Nephron (organoid): ENCODE data around the gene FAM3B.

ENCODE experiments used
- H3K27ac Mint-ChIP-seq, 3 experiments: 2 replicates each; pipeline ENCODE4 v1.8.0; 2020; ENCODE audit warnings: mixed read lengths in 3 of 3, mild to moderate bottlenecking in 2 of 3, moderate library complexity in 1 of 3
- H3K27me3 Mint-ChIP-seq: 2 replicates; pipeline ENCODE4 v1.8.0; 2021; ENCODE audit warnings: low read depth, mild to moderate bottlenecking, moderate library complexity, mixed read lengths
- H3K36me3 Mint-ChIP-seq: 2 replicates; pipeline ENCODE4 v1.8.0; 2020; ENCODE audit warnings: low read depth, mixed read lengths
- H3K4me1 Mint-ChIP-seq: 2 replicates; pipeline ENCODE4 v1.8.0; 2020; ENCODE audit warnings: mixed read lengths
- H3K4me3 Mint-ChIP-seq, 3 experiments: 2 replicates each; pipeline ENCODE4 v1.8.0; 2020; ENCODE audit warnings: mild to moderate bottlenecking in 3 of 3, mixed read lengths in 3 of 3, moderate library complexity in 2 of 3
- H3K9me3 Mint-ChIP-seq: 2 replicates; pipeline ENCODE4 v1.8.0; 2020; ENCODE audit warnings: mixed read lengths
- CTCF ChIP-seq, 3 experiments: fragments of 200-600 bp; sonication (generic); IDR thresholded peaks; one replicate each; pipeline ENCODE4 v1.5.0; 2021; ENCODE audit warnings: antibody characterized with exemption in 3 of 3; ENCODE audit not compliant: unreplicated experiment in 3 of 3

The FAM3B gene

GRCh38 chr21:41321908-41322495 is 5.4 kb downstream of the FAM3B start:
- Mint-ChIP-seq H3K27ac (no peak overlapping the region), H3K27me3 (peaks cover 29% of the 10 kb centered on the region), H3K4me3 (no peak overlapping the region), H3K9me3 (no peaks in the 10 kb centered on the region), H3K4me1 (peaks cover 17% of the 10 kb centered on the region), H3K36me3 (no peaks in the 10 kb centered on the region)
- no peak for TF ChIP-seq CTCF (IDR thresholded peaks at IDR 0.05; ENCODE audit: unreplicated experiment in 3 of 3)

- no peak overlapping the region for H3K4me3 Mint-ChIP-seq
- peaks cover 23% of the 10 kb centered on the region for H3K27me3 Mint-ChIP-seq
- no peaks in the 10 kb centered on the region for H3K36me3 Mint-ChIP-seq
- H3K27ac Mint-ChIP-seq, result no peak overlapping the region
- no peak for TF ChIP-seq CTCF (IDR thresholded peaks at IDR 0.05; ENCODE audit: unreplicated experiment in 3 of 3)
- peaks cover 20% of the 10 kb centered on the region for H3K4me1 Mint-ChIP-seq
- no peaks in the 10 kb centered on the region for H3K9me3 Mint-ChIP-seq
Observed at GRCh38 chr21:41322496-41323382, 6.1 kb downstream of the FAM3B start.

GRCh38 chr21:41325138-41325912 is 8.7 kb downstream of the FAM3B start:
- H3K36me3 Mint-ChIP-seq, result no peaks in the 10 kb centered on the region
- H3K9me3 Mint-ChIP-seq, result no peaks in the 10 kb centered on the region
- peaks cover 21% of the 10 kb centered on the region for H3K4me1 Mint-ChIP-seq
- peaks cover 6% of the 10 kb centered on the region for H3K27me3 Mint-ChIP-seq
- H3K4me3 Mint-ChIP-seq, result no peak overlapping the region
- peak overlapping the region in 2 of 3 experiments; percentile 38 for H3K27ac Mint-ChIP-seq
- TF ChIP-seq CTCF (IDR thresholded peaks at IDR 0.05; ENCODE audit: unreplicated experiment in 3 of 3), result no peak

- Mint-ChIP-seq H3K4me1 (peaks cover 21% of the 10 kb centered on the region), H3K36me3 (no peaks in the 10 kb centered on the region), H3K4me3 (no peak overlapping the region), H3K27ac (peak overlapping the region in 2 of 3 experiments; percentile 38), H3K9me3 (no peaks in the 10 kb centered on the region), H3K27me3 (peaks cover 4% of the 10 kb centered on the region)
- no peak for TF ChIP-seq CTCF (IDR thresholded peaks at IDR 0.05; ENCODE audit: unreplicated experiment in 3 of 3)
Observed at GRCh38 chr21:41326414-41327080, 9.9 kb downstream of the FAM3B start.

GRCh38 chr21:41327753-41328152 is 11.2 kb downstream of the FAM3B start:
- H3K27me3 Mint-ChIP-seq, result peaks cover 4% of the 10 kb centered on the region
- TF ChIP-seq CTCF (IDR thresholded peaks at IDR 0.05; ENCODE audit: unreplicated experiment in 3 of 3), result no peak
- H3K36me3 Mint-ChIP-seq, result no peaks in the 10 kb centered on the region
- H3K27ac Mint-ChIP-seq, result no peak overlapping the region
- H3K9me3 Mint-ChIP-seq, result no peaks in the 10 kb centered on the region
- no peak overlapping the region for H3K4me3 Mint-ChIP-seq
- peaks cover 21% of the 10 kb centered on the region for H3K4me1 Mint-ChIP-seq
